CD4-positive, alpha-beta T cell treated with Interferon gamma for 1 hour (primary cell): ENCODE data around the gene TMEM81.

ENCODE experiments used
- DNase-seq: peaks from one replicate; pipeline ENCODE4 v3.0.0-alpha.2; 2020

Gene TMEM81

DNA sequence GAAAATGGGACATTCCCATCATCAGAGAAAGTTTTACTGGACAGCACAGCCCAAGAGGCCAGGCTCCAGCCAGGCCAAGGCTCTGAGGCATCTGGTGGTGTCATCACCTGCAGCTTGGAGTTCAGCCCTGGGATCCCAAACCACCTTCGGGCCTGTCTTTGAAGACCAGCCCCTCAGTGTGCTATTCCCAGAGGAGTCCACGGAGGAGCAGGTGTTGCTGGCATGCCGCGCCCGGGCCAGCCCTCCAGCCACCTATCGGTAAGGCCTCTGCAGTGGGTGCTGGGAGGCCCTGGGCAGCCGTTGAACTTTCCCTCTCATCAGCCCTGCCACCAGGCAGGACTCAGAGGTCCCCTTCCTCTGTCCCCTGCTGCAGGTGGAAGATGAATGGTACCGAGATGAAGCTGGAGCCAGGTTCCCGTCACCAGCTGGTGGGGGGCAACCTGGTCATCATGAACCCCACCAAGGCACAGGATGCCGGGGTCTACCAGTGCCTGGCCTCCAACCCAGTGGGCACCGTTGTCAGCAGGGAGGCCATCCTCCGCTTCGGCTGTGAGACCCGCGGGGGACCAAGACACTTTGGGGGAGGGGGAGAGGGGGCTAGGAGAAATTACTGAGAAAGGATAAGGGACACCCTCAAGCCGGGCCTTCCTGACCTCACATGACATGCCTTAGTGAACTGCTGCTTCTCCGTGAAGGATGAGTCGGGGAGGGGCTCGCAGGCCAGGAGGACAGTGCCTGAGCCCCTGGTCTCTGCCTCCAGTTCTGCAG lies 26.3 kb downstream of the TMEM81 start:
- DNase-seq: no peak

DNA sequence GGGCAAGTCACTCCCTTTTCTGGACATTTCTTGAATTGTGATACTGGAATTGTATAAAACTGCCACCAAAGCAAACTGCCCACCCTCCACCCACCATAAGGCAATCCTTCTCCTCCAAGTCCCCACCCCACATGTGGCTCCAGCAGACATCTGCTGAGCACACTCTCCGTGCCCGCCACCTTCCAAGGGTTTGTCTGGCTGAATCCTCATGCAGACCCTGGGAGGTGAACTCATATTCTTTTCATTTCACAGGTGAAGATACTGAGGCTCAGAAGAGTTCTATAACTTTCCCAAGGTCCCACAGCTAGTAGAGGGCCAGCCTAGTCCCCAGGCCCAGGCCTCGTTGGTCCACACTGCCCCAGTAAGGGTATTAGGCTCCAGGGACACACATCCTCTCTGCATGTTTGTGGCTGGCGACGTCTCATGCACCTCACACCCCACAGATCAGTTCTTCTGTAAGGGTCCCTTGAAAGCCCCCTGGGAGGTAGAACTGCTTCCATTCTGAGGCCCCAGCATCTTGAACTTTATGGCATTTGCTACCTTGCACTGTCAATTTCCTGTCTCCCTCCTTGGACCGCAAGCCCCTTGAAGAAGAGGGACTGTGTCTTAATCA lies 27.2 kb downstream of the TMEM81 start:
- no peak for DNase-seq

DNA sequence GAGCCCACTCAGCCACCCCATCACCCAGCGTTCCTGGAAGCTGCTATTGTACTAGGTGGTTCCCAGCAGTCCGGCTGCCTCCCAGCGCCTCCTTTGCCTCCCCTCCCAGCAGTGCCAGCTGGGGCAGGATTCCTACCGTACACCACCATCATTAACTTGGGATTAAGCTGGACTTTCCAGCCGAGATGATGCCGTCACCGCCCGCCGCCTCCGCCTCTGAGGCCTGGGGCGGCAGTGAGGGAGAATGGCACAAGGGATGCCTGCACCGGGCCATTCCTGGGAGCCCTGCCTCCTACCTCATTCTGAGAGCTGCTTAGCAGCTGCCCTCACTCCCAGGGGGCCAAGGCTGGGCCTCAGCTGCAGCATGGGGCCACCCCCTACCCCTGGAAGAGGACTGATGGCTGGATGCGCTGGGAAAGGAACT lies 28.1 kb downstream of the TMEM81 start:
- DNase-seq: no peak

GRCh38 chr1:205054013-205054412 lies 30.2 kb downstream of the TMEM81 start:
- DNase-seq: no peak

GRCh38 chr1:205053296-205053695 lies 31.0 kb downstream of the TMEM81 start:
- no peak for DNase-seq

DNA sequence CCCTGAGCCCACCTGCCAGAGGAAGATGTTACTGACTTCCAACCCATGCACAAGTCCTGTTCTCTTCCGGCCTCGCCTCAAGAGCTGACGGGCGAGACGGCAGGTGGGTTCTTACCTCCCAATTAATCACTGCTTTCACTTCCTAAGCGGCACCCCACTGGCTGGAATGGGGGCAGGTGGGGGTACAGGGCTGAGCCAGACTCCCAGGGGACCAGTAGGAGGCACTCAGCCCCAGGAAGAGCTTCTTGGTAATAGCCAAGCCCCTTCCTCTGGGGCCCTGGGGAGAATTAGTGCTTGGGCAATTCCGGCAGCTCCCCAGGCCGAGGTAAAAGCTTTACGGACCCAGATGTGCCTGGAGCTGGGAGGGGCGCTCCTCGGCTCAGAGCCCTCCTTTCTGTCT lies 31.6 kb downstream of the TMEM81 start:
- DNase-seq: no peak

DNA sequence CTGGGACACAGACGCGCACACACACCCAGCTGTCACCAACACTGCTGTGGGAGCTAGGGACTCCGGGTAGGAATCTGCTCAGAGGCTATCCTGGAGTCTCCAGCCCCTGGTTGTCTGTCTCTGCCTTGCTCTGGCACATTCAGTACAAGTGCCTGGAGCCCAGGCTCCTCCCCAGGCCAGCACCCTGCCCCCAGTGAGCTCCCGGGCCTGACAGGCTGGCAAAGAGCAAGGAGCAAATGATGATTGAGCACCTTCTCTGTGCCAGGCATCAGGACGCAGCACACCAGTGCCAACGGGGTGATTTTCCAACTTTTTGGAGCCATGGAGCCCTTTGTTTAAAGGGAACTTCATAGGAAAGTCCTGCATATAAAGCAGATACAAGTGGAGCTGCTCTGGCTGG lies 34.8 kb downstream of the TMEM81 start:
- DNase-seq: no peak

- no peak for DNase-seq
Observed at GRCh38 chr1:205048382-205048781, 35.9 kb downstream of the TMEM81 start.

DNA sequence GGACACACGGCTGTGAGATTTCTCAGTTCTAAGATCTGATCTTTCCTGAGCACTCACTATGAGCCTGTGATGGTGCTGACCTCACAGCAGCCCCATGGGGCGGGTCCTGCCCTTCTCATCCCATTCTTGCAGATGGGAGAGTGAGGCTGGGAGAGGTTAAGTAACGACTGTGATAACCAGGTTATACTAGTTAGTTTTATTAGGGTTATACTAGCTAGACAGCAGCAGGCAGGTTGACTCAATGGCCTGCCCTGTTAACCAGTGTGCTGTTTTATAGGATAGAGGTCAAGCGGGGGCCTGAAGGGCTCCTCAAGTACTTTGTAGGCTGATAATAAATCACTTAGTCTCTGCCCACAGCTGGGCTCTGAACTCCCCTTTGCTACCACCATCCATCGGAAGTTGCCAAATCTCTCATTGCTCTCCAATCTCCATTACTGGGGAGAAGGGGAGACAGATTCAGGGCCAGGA lies 36.5 kb downstream of the TMEM81 start:
- DNase-seq: no peak

DNA sequence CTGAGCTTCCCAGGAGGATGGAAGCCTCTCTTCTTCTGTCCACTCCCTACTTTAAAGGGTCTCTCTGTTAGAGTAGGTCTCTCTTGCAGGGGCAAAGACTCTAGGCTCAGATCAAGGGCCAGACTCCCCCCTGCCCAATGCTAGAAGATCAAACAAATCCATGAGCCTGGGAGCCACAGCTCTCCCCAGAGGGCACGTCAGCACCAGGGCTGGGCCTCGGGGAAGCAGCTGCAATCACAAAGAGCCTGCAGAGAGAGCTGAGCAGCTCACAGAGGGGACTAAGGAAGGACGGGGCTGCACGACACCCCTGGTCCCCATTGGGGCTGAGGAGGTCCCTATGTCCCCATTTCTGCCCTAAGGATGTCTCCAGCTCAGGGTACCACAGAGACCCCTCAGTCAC lies 37.4 kb downstream of the TMEM81 start:
- no peak for DNase-seq

DNA sequence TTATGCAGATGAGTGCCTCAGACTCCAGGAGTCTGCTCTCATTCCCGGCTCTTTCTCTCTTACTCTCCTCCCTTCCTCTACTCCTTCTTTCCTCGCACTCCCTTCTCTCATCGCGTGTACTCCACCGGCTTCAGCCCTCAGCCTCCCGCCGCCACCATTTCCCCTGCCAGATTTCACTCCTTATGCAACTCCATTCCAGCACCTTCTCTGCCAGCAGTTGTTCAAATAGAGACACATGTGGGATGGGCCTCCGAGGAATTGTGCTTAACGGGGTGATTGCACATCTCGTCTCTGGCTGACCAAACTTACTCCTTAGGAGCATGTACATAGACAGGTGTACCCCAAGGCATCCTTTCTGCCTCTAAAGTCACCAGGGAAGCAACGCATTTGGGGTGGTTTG lies 39.1 kb downstream of the TMEM81 start:
- no peak for DNase-seq

DNA sequence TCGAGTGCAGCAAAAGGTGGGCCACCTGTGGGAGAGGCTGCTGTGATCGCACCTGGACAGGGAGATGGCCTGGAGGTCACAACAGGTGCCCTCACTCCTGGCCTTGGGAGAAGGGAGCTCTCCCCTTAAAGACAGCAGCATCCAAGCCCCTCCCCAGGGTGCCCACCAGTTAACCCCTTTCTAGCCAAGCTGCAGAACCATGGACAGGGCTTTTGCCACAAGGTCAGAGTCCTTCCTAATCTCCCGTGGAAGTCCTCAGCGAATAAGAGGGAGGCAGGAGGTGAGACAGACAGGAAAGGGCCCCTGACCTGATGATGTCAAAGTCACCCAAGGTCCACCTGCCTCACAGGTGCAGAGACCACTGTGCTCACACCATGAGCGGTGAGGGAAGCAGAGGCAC lies 39.5 kb downstream of the TMEM81 start:
- DNase-seq: no peak

GRCh38 chr1:205043866-205044265 lies 40.4 kb downstream of the TMEM81 start:
- no peak for DNase-seq

DNA sequence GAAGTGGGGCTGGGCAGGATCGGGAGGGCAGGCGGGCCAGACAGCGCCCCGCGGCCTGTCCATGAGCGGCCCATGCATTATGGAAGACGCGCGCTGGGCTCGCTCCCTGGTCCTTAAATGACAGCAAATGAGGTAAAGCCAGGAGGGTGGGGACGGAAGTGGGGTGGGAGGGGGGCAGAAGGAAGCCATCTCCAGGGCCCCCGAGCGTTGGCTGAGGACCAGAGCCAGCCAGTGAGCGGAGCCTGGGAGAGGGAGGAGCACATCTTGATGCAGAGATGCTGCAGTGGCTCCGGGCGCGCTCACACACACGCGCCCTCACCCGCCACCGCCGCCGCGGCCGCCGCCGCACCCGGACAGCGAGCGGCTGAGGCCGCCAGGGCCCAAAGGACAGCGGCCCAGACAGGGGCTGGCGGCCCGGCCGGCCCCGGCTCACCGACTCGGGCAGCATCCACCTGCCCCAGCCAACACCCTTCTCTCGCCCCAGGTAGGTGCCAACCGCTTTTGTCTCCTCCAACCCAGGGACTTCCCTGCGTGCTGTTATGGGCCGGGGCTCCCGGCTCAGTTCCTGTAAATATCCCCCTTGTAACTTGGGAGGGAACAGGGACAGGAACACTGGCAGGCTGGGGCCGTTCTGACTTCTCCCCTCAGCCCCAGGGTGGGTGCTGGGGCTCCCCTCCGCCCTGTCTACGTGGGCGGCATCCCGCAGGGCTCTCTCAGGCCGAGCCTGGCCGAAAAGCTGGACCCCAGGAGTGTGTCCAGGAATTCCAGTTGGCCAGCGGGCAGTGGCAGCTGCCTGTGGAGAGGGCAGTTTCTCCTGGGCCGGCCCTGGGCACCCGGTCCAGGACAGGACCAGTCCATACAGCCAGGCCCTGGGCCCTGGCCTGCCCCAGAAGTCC lies 41.1 kb downstream of the TMEM81 start, which contains the start of gene CNTN2:
Gene CNTN2, plus strand, starts transcription at position 302 of the 896 bp plus-strand sequence. CDS start 9,974 bp downstream, outside the sequence.
- DNase-seq: no peak

DNA sequence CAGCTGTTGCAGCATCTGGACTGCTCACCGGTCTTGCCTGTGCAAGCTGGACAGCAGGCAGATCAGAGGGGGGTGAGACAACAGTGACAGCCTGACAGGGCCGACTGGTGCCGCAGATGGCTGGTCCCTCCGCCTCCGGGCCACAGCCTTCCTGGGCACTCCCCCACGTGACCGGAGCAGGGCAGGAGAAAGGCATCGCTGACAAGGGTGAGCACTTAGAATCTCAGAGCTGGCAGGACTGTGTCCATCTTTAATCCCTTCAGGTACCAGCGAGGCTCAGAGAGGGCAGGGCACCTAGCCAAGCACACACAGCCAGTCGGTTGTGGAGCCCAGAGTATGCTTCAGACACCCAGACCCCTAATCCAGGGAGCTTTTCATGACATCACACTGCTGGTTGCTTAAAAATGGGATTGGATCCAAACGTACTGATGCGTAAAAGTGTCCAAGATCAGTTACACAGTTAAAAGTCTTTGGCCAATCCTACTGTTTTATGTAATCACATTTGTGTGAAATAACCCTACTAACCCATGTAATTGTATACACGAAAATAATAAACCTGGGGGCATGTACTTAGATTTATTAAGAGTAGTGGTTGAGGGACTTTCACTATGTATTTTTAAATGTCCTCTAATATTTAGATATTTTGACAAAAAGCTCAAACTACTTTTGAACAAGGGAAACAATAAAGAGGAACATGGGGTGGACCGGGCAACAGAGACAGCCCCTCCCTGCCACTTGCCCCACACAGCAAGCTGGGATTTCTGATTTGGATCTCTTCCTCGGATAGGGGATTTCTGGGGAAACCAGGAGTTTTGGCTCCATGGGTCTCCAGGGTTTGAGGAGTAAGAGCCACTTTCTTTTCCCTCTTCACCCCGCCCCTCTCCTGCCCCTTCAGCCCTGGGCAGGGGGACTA lies 42.0 kb downstream of the TMEM81 start:
- no peak for DNase-seq

- DNase-seq: no peak
Observed at GRCh38 chr1:205041001-205041715, 43.1 kb downstream of the TMEM81 start.

- no peak for DNase-seq
Observed at GRCh38 chr1:205038132-205038786, 46.0 kb downstream of the TMEM81 start.

- no peak for DNase-seq
Observed at GRCh38 chr1:205037539-205037938, 46.7 kb downstream of the TMEM81 start.
